Neutrophil (primary cell): ENCODE results near the gene CHSY3.

Experiments used
- H3K27ac ChIP-seq: fragments of 200-600 bp; sonication (generic); 2 replicates; pipeline ENCODE4 v1.5.1; 2016; ENCODE audit warnings: mild to moderate bottlenecking, moderate library complexity
- H3K27me3 ChIP-seq: fragments of 200-600 bp; sonication (generic); 2 replicates; pipeline ENCODE4 v1.6.0; 2016; ENCODE audit warnings: mild to moderate bottlenecking
- H3K36me3 ChIP-seq: fragments of 200-600 bp; sonication (generic); 2 replicates; pipeline ENCODE4 v1.5.1; 2017
- H3K4me1 ChIP-seq, 2 experiments: fragments of 200-600 bp in 1 of 2; sonication (generic) in 1 of 2; 1 replicate in 1 of 2; 2 replicates in 1 of 2; pipeline versions ENCODE4 v1.5.1 to v1.6.1; 2013 to 2016; ENCODE audit warnings: low read depth in 1 of 2, low read length in 1 of 2, mild to moderate bottlenecking in 1 of 2, moderate library complexity in 1 of 2; ENCODE audit not compliant: control insufficient read depth in 1 of 2, insufficient read depth in 1 of 2
- H3K4me3 ChIP-seq, 2 experiments: fragments of 200-600 bp in 1 of 2; sonication (generic) in 1 of 2; 1 replicate in 1 of 2; 2 replicates in 1 of 2; pipeline ENCODE4 v1.5.1; 2013 to 2016; ENCODE audit warnings: low read depth in 1 of 2, low read length in 1 of 2, mild to moderate bottlenecking in 1 of 2, moderate library complexity in 1 of 2
- H3K9me3 ChIP-seq: fragments of 200-600 bp; sonication (generic); 2 replicates; pipeline ENCODE4 v1.5.1; 2016
- TF ChIP-seq, protein P1 (sequence below): fragments of 200-600 bp; sonication (generic); IDR thresholded peaks from 2 replicates; pipeline ENCODE4 v1.5.1; 2016; ENCODE audit warnings: antibody characterized with exemption

The CHSY3 gene

GRCh38 chr5:129904102-129904666, at the start of gene CHSY3:
Gene CHSY3, plus strand, starts transcription at chr5:129904465.
- Histone ChIP-seq H3K4me3 (peak within 1 kb of the TSS; percentile 16 to 37), H3K9me3 (no peaks in the 10 kb centered on the region), H3K36me3 (no peaks in the 10 kb centered on the region), H3K27ac (no peak within 1 kb of the TSS), H3K4me1 (peaks cover 0 to 6% of the 10 kb centered on the region in 2 experiments), H3K27me3 (peaks cover 100% of the 10 kb centered on the region)
- TF ChIP-seq, protein P1, sequence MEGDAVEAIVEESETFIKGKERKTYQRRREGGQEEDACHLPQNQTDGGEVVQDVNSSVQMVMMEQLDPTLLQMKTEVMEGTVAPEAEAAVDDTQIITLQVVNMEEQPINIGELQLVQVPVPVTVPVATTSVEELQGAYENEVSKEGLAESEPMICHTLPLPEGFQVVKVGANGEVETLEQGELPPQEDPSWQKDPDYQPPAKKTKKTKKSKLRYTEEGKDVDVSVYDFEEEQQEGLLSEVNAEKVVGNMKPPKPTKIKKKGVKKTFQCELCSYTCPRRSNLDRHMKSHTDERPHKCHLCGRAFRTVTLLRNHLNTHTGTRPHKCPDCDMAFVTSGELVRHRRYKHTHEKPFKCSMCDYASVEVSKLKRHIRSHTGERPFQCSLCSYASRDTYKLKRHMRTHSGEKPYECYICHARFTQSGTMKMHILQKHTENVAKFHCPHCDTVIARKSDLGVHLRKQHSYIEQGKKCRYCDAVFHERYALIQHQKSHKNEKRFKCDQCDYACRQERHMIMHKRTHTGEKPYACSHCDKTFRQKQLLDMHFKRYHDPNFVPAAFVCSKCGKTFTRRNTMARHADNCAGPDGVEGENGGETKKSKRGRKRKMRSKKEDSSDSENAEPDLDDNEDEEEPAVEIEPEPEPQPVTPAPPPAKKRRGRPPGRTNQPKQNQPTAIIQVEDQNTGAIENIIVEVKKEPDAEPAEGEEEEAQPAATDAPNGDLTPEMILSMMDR: no peak

DNA sequence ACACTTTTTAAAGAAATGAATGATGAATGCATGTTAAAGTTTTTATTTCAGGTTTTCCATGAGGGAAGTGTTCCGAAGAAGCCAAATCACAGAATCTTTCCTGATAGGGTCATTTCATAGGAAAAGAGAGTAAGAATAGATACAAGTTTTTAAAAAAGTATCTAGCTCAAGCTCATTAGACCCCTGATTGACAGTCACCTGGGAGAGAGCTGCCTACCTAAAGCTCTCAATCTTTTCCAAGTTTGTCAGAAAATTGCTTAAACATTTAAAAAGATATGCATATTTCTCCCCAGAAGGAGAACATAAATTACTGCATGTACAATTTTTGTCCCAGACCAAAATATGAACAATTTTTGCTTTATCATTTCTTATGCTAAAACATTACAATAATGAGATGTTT, 47.9 kb upstream of the CHSY3 start:
- no peaks in the 10 kb centered on the region for H3K36me3 ChIP-seq
- H3K9me3 ChIP-seq: no peaks in the 10 kb centered on the region
- no peak overlapping the region for H3K27ac ChIP-seq
- no peaks in the 10 kb centered on the region for H3K4me1 ChIP-seq
- TF ChIP-seq, protein P1: no peak
- H3K27me3 ChIP-seq: no peaks in the 10 kb centered on the region
- no peak overlapping the region for H3K4me3 ChIP-seq

GRCh38 chr5:129857116-129857515, 47.1 kb upstream of the CHSY3 start:
- no peaks in the 10 kb centered on the region for H3K27me3 ChIP-seq
- no peaks in the 10 kb centered on the region for H3K9me3 ChIP-seq
- H3K27ac ChIP-seq: no peak overlapping the region
- H3K4me1 ChIP-seq: no peaks in the 10 kb centered on the region
- no peaks in the 10 kb centered on the region for H3K36me3 ChIP-seq
- TF ChIP-seq, protein P1: no peak
- no peak overlapping the region for H3K4me3 ChIP-seq

- no peaks in the 10 kb centered on the region for H3K4me1 ChIP-seq
- no peak overlapping the region for H3K27ac ChIP-seq
- no peak overlapping the region for H3K4me3 ChIP-seq
- no peaks in the 10 kb centered on the region for H3K9me3 ChIP-seq
- TF ChIP-seq, protein P1: no peak
- no peaks in the 10 kb centered on the region for H3K36me3 ChIP-seq
- H3K27me3 ChIP-seq: no peaks in the 10 kb centered on the region
These were observed 46.1 kb upstream of the CHSY3 start for GRCh38 chr5:129858131-129858675.

DNA sequence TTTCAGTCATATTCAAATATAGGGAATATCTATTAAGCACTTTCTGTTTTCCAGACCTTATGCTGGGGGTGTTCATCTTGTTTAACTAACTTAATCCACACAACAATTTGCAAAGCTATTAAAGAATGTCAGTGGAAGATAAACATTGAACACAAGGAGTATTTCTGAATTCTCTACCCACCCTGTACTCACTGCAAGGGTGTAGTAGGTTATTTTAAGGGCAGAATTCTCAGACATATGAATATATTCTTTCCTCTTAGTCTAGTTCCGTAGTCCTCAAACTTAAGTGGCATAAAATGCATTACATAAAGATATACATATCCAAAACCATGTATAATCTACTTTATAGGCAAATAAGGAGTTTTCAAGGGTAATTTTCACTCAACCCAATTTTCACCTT, 19.9 kb upstream of the CHSY3 start:
- no peaks in the 10 kb centered on the region for H3K4me1 ChIP-seq
- H3K4me3 ChIP-seq: no peak overlapping the region
- no peaks in the 10 kb centered on the region for H3K27me3 ChIP-seq
- H3K9me3 ChIP-seq: no peaks in the 10 kb centered on the region
- no peaks in the 10 kb centered on the region for H3K36me3 ChIP-seq
- no peak overlapping the region for H3K27ac ChIP-seq
- TF ChIP-seq, protein P1: no peak
